WTC11 (cell line): Measurements from ENCODE around the gene YTHDC2. TPM values are rescaled to one million over a fixed set of nuclear protein-coding genes. Genes with fewer than 3 reads are reported as not detected.

Experiments
- ATAC-seq: fragments of 200-7000 bp; cut with Tn5 transposase; 2 replicates; pipeline ENCODE4 v1.10.0; 2021; ENCODE audit warnings: mild to moderate bottlenecking, moderate library complexity
- CTCF ChIA-PET: fragments of 300-600 bp; sonication (Branson Sonifier 250); formaldehyde crosslinking; loops from one replicate; lab custom pipeline; 2021; ENCODE audit warnings: antibody characterized with exemption; lab: Charles Lee
- POLR2A ChIA-PET: fragments of 350-600 bp; sonication (Branson Sonifier 250); formaldehyde crosslinking; loops from one replicate; lab custom pipeline; 2021; ENCODE audit warnings: antibody characterized with exemption; lab: Charles Lee
- DNase-seq: peaks from one replicate; pipeline ENCODE4 v3.0.0; 2021; ENCODE audit warnings: low spot score
- H3K27ac Mint-ChIP-seq: 2 replicates; pipeline ENCODE4 v1.8.0; 2021; ENCODE audit warnings: mixed read lengths
- H3K27me3 Mint-ChIP-seq: 2 replicates; pipeline ENCODE4 v1.8.0; 2021; ENCODE audit warnings: low read depth, mild to moderate bottlenecking, moderate library complexity, mixed read lengths
- H3K36me3 Mint-ChIP-seq: 2 replicates; pipeline ENCODE4 v1.8.0; 2021; ENCODE audit warnings: mixed read lengths
- H3K4me1 Mint-ChIP-seq: 2 replicates; pipeline ENCODE4 v1.8.0; 2022; ENCODE audit warnings: mixed read lengths
- H3K4me3 Mint-ChIP-seq: 2 replicates; pipeline ENCODE4 v1.8.0; 2021; ENCODE audit warnings: mild to moderate bottlenecking, moderate library complexity, mixed read lengths
- H3K9me3 Mint-ChIP-seq: 2 replicates; pipeline ENCODE4 v1.8.0; 2021; ENCODE audit warnings: mixed read lengths
- CBFB ChIP-seq: sonication (generic); formaldehyde crosslinking; IDR thresholded peaks from 2 replicates; pipeline ENCODE4 v1.8.1; 2022; ENCODE audit warnings: mild to moderate bottlenecking, low read depth, missing genetic modification reagents
- FOXK1 ChIP-seq: sonication (generic); formaldehyde crosslinking; IDR thresholded peaks from 2 replicates; pipeline ENCODE4 v1.8.0; 2022; ENCODE audit warnings: mild to moderate bottlenecking, moderate library complexity, missing genetic modification reagents
- GABPB1 ChIP-seq: sonication (generic); formaldehyde crosslinking; IDR thresholded peaks from 2 replicates; pipeline ENCODE4 v1.8.1; 2023; ENCODE audit warnings: mild to moderate bottlenecking, missing genetic modification reagents
- GTF2I ChIP-seq: fragments of 250-450 bp; sonication (Bioruptor Pico); conservative IDR thresholded peaks from 2 replicates; pipeline ENCODE4 v1.4.0; 2021; ENCODE audit warnings: mild to moderate bottlenecking
- MYBL2 ChIP-seq: sonication (generic); formaldehyde crosslinking; IDR thresholded peaks from 2 replicates; pipeline ENCODE4 v1.8.1; 2023; ENCODE audit warnings: mild to moderate bottlenecking, moderate library complexity, missing genetic modification reagents
- SP1 ChIP-seq: sonication (generic); formaldehyde crosslinking; conservative IDR thresholded peaks from 2 replicates; pipeline ENCODE4 v1.8.1; 2022; ENCODE audit warnings: missing genetic modification reagents
- ZNF121 ChIP-seq: sonication (generic); formaldehyde crosslinking; IDR thresholded peaks from 2 replicates; pipeline ENCODE4 v1.8.0; 2023; ENCODE audit warnings: missing genetic modification reagents
- ZNF138 ChIP-seq: sonication (generic); formaldehyde crosslinking; conservative IDR thresholded peaks from 2 replicates; pipeline ENCODE4 v1.8.1; 2022; ENCODE audit warnings: mild to moderate bottlenecking, moderate library complexity, missing genetic modification reagents
- ZNF219 ChIP-seq: sonication (generic); formaldehyde crosslinking; IDR thresholded peaks from 2 replicates; pipeline ENCODE4 v1.8.0; 2023; ENCODE audit warnings: missing genetic modification reagents, mild to moderate bottlenecking, borderline replicate concordance
- ZNF317 ChIP-seq: sonication (generic); formaldehyde crosslinking; IDR thresholded peaks from 2 replicates; pipeline ENCODE4 v1.8.1; 2023; ENCODE audit warnings: low read depth, mild to moderate bottlenecking, moderate library complexity, missing genetic modification reagents, borderline replicate concordance
- ZNF396 ChIP-seq: fragments of 250-450 bp; sonication (Bioruptor Pico); IDR thresholded peaks from 2 replicates; pipeline ENCODE4 v1.8.0; 2021; ENCODE audit warnings: mild to moderate bottlenecking, moderate library complexity, borderline replicate concordance
- ZNF671 ChIP-seq: fragments of 250-450 bp; sonication (Bioruptor Pico); IDR thresholded peaks from 2 replicates; pipeline ENCODE4 v1.8.0; 2021; ENCODE audit warnings: mild to moderate bottlenecking
- total RNA-seq: library from RNA; stranded (reverse); gene quantifications from 3 replicates; pipeline ENCODE4 v1.2.3, GENCODE V29; 2021
- TF ChIP-seq, protein P1 (sequence below): sonication (generic); formaldehyde crosslinking; IDR thresholded peaks from 2 replicates; pipeline ENCODE4 v1.8.1; 2023; ENCODE audit warnings: mild to moderate bottlenecking, missing genetic modification reagents
- TF ChIP-seq, protein P2 (sequence below): sonication (generic); formaldehyde crosslinking; IDR thresholded peaks from 2 replicates; pipeline ENCODE4 v1.8.1; 2023; ENCODE audit warnings: mild to moderate bottlenecking, missing genetic modification reagents, moderate library complexity
- TF ChIP-seq, protein P3 (sequence below): sonication (generic); formaldehyde crosslinking; IDR thresholded peaks from 2 replicates; pipeline ENCODE4 v1.8.1; 2022; ENCODE audit warnings: low read depth, mild to moderate bottlenecking, moderate library complexity, missing genetic modification reagents, borderline replicate concordance
- TF ChIP-seq, protein P4 (sequence below): sonication (generic); formaldehyde crosslinking; conservative IDR thresholded peaks from 2 replicates; pipeline ENCODE4 v1.8.1; 2023; ENCODE audit warnings: mild to moderate bottlenecking, low read depth, missing genetic modification reagents, moderate library complexity
- TF ChIP-seq, protein P5 (sequence below): sonication (generic); formaldehyde crosslinking; IDR thresholded peaks from 2 replicates; pipeline ENCODE4 v1.8.1; 2022; ENCODE audit warnings: mild to moderate bottlenecking, moderate library complexity, missing genetic modification reagents
- TF ChIP-seq, protein P6 (sequence below): sonication (generic); formaldehyde crosslinking; conservative IDR thresholded peaks from 2 replicates; pipeline ENCODE4 v1.8.1; 2022; ENCODE audit warnings: mild to moderate bottlenecking, missing genetic modification reagents
- TF ChIP-seq, protein P7 (sequence below): fragments of 250-450 bp; sonication (Bioruptor Pico); IDR thresholded peaks from 2 replicates; pipeline ENCODE4 v1.9.0; 2021; ENCODE audit warnings: moderate library complexity, mild to moderate bottlenecking, inconsistent platforms, borderline replicate concordance
- TF ChIP-seq, protein P8 (sequence below): fragments of 250-450 bp; sonication (Bioruptor Pico); IDR thresholded peaks from 2 replicates; pipeline ENCODE4 v1.9.0; 2021; ENCODE audit warnings: mild to moderate bottlenecking
- TF ChIP-seq, protein P9 (sequence below): fragments of 250-450 bp; sonication (Bioruptor Pico); IDR thresholded peaks from 2 replicates; pipeline ENCODE4 v1.8.0; 2021; ENCODE audit warnings: mild to moderate bottlenecking

The YTHDC2 gene
- total RNA-seq, 1 experiment from 2014 or later, result 21.6 TPM

DNA sequence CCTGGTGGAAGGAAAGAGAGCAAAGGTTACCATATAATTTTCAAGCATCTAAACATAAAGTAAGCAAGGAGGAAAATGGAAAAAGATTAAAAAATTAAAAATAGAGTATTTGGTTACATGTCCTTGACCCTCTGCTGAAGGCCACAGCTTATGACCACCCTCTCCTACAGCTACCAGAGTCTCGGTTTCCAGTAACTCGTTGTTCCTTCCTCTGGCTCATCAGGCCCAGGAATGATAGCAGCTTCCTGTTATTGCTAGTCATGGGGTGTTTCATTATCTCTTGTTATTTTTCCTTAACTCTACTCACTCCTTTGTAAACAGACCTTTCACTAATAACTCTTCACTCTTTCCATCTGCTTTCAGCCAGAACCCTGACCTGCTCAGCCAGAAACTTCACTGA lies 102.2 kb downstream of the YTHDC2 start:
- CTCF ChIA-PET, result no interaction called here
- Mint-ChIP-seq H3K36me3 (peaks cover 15% of the 10 kb centered on the region), H3K27me3 (0 out of 2 replicates have a peak, but pooled peaks cover 3% of the 10 kb centered on the region), H3K9me3 (peaks cover 30% of the 10 kb centered on the region)
- ATAC-seq, result no peak
- no peak for TF ChIP-seq SP1 (CRISPR knock-in tag)
- no peak for TF ChIP-seq GTF2I
- TF ChIP-seq, protein P1, sequence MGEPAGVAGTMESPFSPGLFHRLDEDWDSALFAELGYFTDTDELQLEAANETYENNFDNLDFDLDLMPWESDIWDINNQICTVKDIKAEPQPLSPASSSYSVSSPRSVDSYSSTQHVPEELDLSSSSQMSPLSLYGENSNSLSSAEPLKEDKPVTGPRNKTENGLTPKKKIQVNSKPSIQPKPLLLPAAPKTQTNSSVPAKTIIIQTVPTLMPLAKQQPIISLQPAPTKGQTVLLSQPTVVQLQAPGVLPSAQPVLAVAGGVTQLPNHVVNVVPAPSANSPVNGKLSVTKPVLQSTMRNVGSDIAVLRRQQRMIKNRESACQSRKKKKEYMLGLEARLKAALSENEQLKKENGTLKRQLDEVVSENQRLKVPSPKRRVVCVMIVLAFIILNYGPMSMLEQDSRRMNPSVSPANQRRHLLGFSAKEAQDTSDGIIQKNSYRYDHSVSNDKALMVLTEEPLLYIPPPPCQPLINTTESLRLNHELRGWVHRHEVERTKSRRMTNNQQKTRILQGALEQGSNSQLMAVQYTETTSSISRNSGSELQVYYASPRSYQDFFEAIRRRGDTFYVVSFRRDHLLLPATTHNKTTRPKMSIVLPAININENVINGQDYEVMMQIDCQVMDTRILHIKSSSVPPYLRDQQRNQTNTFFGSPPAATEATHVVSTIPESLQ (CRISPR knock-in tag), result no peak
- TF ChIP-seq ZNF396 (CRISPR knock-in tag), result no peak
- TF ChIP-seq ZNF219 (CRISPR knock-in tag), result no peak
- no peak for TF ChIP-seq ZNF671 (CRISPR knock-in tag)
- TF ChIP-seq, protein P2, sequence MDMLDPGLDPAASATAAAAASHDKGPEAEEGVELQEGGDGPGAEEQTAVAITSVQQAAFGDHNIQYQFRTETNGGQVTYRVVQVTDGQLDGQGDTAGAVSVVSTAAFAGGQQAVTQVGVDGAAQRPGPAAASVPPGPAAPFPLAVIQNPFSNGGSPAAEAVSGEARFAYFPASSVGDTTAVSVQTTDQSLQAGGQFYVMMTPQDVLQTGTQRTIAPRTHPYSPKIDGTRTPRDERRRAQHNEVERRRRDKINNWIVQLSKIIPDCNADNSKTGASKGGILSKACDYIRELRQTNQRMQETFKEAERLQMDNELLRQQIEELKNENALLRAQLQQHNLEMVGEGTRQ (CRISPR knock-in tag), result no peak
- TF ChIP-seq ZNF121 (CRISPR knock-in tag), result no peak
- TF ChIP-seq, all 79 proteins: peak for 0
- DNase-seq, result no peak
- POLR2A ChIA-PET, result no interaction called here
- H3K4me3 Mint-ChIP-seq, result no peak overlapping the region
- H3K4me1 Mint-ChIP-seq, result peaks cover 23% of the 10 kb centered on the region
- no peak overlapping the region for H3K27ac Mint-ChIP-seq

DNA sequence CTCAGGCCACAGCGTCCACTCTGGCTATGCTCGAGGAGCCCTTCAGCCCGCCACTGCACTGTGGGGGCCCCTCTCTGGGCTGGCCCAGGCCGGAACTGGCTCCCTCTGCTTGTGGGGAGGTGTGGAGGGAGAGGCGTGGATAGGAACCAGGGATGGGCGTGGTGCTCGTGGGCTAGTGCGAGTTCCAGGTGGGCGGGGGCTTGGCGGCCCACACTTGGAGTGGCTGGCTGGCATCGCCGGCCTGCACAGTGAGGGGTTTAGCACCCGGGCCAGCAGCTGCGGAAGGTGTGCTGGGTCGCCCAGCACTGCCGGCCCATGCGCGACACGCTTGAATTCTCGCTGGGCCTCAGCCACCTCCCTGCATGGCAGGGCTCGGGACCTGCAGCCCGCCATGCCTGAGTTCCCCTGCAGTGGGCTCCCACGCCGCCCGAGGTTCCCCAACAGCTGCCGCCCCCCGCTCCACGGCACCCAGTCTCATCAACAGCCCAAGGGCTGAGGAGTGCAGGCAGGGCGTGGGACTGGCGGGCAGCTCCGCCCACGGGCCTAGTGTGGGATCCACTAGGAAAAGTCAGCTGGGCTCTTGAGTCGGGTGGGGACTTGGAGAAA lies 103.8 kb downstream of the YTHDC2 start:
- CTCF ChIA-PET, result interaction anchor here (1.2 kb wide), 1 partner anchor 11 kb away, joined by 3 read pairs; no protein-coding TSS in a partner anchor
- Mint-ChIP-seq H3K27ac (no peak overlapping the region), H3K4me3 (no peak overlapping the region), H3K4me1 (peaks cover 22% of the 10 kb centered on the region), H3K9me3 (peaks cover 30% of the 10 kb centered on the region), H3K27me3 (peaks cover 3% of the 10 kb centered on the region; the same call in 1 of the 2 replicates), H3K36me3 (peaks cover 15% of the 10 kb centered on the region)
- no peak for ATAC-seq
- DNase-seq, result no peak
- POLR2A ChIA-PET, result no interaction called here
- TF ChIP-seq MYBL2 (CRISPR knock-in tag) (no peak), ZNF317 (CRISPR knock-in tag) (no peak), FOXK1 (CRISPR knock-in tag) (no peak), ZNF138 (CRISPR knock-in tag) (no peak), CBFB (CRISPR knock-in tag) (no peak), GTF2I (no peak), GABPB1 (no peak)
- TF ChIP-seq, protein P3, sequence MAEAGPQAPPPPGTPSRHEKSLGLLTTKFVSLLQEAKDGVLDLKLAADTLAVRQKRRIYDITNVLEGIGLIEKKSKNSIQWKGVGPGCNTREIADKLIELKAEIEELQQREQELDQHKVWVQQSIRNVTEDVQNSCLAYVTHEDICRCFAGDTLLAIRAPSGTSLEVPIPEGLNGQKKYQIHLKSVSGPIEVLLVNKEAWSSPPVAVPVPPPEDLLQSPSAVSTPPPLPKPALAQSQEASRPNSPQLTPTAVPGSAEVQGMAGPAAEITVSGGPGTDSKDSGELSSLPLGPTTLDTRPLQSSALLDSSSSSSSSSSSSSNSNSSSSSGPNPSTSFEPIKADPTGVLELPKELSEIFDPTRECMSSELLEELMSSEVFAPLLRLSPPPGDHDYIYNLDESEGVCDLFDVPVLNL, result no peak
- TF ChIP-seq, protein P4, sequence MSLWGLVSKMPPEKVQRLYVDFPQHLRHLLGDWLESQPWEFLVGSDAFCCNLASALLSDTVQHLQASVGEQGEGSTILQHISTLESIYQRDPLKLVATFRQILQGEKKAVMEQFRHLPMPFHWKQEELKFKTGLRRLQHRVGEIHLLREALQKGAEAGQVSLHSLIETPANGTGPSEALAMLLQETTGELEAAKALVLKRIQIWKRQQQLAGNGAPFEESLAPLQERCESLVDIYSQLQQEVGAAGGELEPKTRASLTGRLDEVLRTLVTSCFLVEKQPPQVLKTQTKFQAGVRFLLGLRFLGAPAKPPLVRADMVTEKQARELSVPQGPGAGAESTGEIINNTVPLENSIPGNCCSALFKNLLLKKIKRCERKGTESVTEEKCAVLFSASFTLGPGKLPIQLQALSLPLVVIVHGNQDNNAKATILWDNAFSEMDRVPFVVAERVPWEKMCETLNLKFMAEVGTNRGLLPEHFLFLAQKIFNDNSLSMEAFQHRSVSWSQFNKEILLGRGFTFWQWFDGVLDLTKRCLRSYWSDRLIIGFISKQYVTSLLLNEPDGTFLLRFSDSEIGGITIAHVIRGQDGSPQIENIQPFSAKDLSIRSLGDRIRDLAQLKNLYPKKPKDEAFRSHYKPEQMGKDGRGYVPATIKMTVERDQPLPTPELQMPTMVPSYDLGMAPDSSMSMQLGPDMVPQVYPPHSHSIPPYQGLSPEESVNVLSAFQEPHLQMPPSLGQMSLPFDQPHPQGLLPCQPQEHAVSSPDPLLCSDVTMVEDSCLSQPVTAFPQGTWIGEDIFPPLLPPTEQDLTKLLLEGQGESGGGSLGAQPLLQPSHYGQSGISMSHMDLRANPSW (CRISPR knock-in tag), result no peak
- TF ChIP-seq, protein P5, sequence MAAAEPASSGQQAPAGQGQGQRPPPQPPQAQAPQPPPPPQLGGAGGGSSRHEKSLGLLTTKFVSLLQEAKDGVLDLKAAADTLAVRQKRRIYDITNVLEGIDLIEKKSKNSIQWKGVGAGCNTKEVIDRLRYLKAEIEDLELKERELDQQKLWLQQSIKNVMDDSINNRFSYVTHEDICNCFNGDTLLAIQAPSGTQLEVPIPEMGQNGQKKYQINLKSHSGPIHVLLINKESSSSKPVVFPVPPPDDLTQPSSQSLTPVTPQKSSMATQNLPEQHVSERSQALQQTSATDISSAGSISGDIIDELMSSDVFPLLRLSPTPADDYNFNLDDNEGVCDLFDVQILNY, result no peak
- TF ChIP-seq, protein P6, sequence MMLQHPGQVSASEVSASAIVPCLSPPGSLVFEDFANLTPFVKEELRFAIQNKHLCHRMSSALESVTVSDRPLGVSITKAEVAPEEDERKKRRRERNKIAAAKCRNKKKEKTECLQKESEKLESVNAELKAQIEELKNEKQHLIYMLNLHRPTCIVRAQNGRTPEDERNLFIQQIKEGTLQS, result no peak
- TF ChIP-seq, protein P7, sequence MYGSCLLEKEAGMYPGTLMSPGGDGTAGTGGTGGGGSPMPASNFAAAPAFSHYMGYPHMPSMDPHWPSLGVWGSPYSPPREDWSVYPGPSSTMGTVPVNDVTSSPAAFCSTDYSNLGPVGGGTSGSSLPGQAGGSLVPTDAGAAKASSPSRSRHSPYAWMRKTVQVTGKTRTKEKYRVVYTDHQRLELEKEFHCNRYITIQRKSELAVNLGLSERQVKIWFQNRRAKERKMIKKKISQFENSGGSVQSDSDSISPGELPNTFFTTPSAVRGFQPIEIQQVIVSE (CRISPR knock-in tag), result no peak
- TF ChIP-seq, protein P8, sequence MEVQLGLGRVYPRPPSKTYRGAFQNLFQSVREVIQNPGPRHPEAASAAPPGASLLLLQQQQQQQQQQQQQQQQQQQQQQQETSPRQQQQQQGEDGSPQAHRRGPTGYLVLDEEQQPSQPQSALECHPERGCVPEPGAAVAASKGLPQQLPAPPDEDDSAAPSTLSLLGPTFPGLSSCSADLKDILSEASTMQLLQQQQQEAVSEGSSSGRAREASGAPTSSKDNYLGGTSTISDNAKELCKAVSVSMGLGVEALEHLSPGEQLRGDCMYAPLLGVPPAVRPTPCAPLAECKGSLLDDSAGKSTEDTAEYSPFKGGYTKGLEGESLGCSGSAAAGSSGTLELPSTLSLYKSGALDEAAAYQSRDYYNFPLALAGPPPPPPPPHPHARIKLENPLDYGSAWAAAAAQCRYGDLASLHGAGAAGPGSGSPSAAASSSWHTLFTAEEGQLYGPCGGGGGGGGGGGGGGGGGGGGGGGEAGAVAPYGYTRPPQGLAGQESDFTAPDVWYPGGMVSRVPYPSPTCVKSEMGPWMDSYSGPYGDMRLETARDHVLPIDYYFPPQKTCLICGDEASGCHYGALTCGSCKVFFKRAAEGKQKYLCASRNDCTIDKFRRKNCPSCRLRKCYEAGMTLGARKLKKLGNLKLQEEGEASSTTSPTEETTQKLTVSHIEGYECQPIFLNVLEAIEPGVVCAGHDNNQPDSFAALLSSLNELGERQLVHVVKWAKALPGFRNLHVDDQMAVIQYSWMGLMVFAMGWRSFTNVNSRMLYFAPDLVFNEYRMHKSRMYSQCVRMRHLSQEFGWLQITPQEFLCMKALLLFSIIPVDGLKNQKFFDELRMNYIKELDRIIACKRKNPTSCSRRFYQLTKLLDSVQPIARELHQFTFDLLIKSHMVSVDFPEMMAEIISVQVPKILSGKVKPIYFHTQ (CRISPR knock-in tag), result no peak
- TF ChIP-seq, protein P9, sequence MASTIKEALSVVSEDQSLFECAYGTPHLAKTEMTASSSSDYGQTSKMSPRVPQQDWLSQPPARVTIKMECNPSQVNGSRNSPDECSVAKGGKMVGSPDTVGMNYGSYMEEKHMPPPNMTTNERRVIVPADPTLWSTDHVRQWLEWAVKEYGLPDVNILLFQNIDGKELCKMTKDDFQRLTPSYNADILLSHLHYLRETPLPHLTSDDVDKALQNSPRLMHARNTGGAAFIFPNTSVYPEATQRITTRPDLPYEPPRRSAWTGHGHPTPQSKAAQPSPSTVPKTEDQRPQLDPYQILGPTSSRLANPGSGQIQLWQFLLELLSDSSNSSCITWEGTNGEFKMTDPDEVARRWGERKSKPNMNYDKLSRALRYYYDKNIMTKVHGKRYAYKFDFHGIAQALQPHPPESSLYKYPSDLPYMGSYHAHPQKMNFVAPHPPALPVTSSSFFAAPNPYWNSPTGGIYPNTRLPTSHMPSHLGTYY (CRISPR knock-in tag), result no peak
